H1 (cell line): ENCODE results near the gene SLIT3.

ENCODE experiments used
- CBX8 ChIP-seq: fragments of 300-800, 300-1000 bp; sonication (generic); IDR thresholded peaks from 2 replicates; pipeline ENCODE4 v1.7.1; 2016; ENCODE audit warnings: low read depth, low read length, borderline replicate concordance
- CHD2 ChIP-seq: IDR thresholded peaks from 2 replicates; pipeline ENCODE4 v1.6.1; 2012; ENCODE audit warnings: low read length, improper control_type of control experiment
- CREB1 ChIP-seq: IDR thresholded peaks from 2 replicates; pipeline ENCODE4 v1.6.1; 2012; ENCODE audit warnings: inconsistent platforms
- EP300 ChIP-seq, 2 experiments: IDR thresholded peaks; 1 replicate in 1 of 2; 2 replicates in 1 of 2; pipeline ENCODE4 v1.6.1; 2011 to 2012; ENCODE audit warnings: low read depth in 2 of 2, low read length in 2 of 2, mild to moderate bottlenecking in 2 of 2, borderline replicate concordance in 1 of 2, inconsistent platforms in 1 of 2, moderate library complexity in 1 of 2
- EZH2 ChIP-seq: fragments of 200-600 bp; sonication (generic); IDR thresholded peaks from 2 replicates; pipeline ENCODE4 v1.7.1; 2012; ENCODE audit warnings: low read depth, mild to moderate bottlenecking, moderate library complexity, low read length, inconsistent platforms; ENCODE audit not compliant: severe bottlenecking
- HDAC6 ChIP-seq: IDR thresholded peaks from one replicate; pipeline ENCODE4 v1.7.1; 2012; ENCODE audit warnings: low read depth, mild to moderate bottlenecking, inconsistent platforms, low read length, moderate library complexity
- NRF1 ChIP-seq: IDR thresholded peaks from 2 replicates; pipeline ENCODE4 v1.6.1; 2011; ENCODE audit warnings: mild to moderate bottlenecking, low read depth, low read length, improper control_type of control experiment
- PHF8 ChIP-seq: fragments of 200-600 bp; sonication (generic); conservative IDR thresholded peaks from 2 replicates; pipeline ENCODE4 v1.7.1; 2012; ENCODE audit warnings: low read depth, mild to moderate bottlenecking, inconsistent platforms, low read length, moderate library complexity
- POLR2AphosphoS5 ChIP-seq: IDR thresholded peaks from 2 replicates; pipeline ENCODE4 v1.6.1; 2011; ENCODE audit warnings: low read depth, low read length
- RBBP5 ChIP-seq: IDR thresholded peaks from 2 replicates; pipeline ENCODE4 v1.7.1; 2012; ENCODE audit warnings: low read depth, mild to moderate bottlenecking, inconsistent platforms, low read length, moderate library complexity, borderline replicate concordance
- SIRT6 ChIP-seq: IDR thresholded peaks from one replicate; pipeline ENCODE4 v1.7.1; 2012; ENCODE audit warnings: low read length, inconsistent platforms
- SIX5 ChIP-seq: IDR thresholded peaks from 2 replicates; pipeline ENCODE4 v1.6.1; 2011; ENCODE audit warnings: mild to moderate bottlenecking, low read depth, low read length
- TF ChIP-seq, protein P1 (sequence below), 3 experiments: IDR thresholded peaks; 1 replicate in 2 of 3; 2 replicates in 1 of 3; pipeline versions ENCODE4 v1.5.1 to v1.6.1; 2011; ENCODE audit warnings: low read length in 3 of 3, mild to moderate bottlenecking in 3 of 3, inconsistent platforms in 2 of 3, low read depth in 1 of 3, moderate library complexity in 1 of 3; ENCODE audit not compliant: insufficient read depth in 1 of 3; ENCODE audit errors: control extremely low read depth in 1 of 3
- TF ChIP-seq, protein P2 (sequence below): IDR thresholded peaks from 2 replicates; pipeline ENCODE4 v1.6.1; 2011; ENCODE audit warnings: low read depth, mild to moderate bottlenecking, low read length; ENCODE audit not compliant: insufficient read depth

DNA sequence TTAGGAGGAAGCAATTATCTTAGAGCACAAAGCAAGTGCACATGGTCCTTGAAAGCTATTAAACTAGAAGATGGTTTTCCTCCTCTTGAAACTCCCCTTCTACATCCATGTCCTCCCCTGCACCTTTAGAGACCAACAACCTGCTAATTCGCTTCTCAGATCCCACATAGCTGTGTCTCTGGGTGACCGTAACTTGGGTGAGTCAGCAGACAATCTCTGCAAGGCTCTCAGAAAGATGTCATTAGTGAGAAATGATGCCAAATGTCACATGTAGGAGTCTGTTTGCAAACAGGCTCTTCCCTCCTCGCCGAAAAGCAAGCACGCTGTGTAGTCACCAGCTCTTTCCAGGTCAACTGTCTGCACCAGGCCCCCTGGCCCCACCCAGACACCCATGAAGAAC, 291.8 kb downstream of the SLIT3 start:
- TF ChIP-seq SIRT6, result no peak
- TF ChIP-seq, protein P1, sequence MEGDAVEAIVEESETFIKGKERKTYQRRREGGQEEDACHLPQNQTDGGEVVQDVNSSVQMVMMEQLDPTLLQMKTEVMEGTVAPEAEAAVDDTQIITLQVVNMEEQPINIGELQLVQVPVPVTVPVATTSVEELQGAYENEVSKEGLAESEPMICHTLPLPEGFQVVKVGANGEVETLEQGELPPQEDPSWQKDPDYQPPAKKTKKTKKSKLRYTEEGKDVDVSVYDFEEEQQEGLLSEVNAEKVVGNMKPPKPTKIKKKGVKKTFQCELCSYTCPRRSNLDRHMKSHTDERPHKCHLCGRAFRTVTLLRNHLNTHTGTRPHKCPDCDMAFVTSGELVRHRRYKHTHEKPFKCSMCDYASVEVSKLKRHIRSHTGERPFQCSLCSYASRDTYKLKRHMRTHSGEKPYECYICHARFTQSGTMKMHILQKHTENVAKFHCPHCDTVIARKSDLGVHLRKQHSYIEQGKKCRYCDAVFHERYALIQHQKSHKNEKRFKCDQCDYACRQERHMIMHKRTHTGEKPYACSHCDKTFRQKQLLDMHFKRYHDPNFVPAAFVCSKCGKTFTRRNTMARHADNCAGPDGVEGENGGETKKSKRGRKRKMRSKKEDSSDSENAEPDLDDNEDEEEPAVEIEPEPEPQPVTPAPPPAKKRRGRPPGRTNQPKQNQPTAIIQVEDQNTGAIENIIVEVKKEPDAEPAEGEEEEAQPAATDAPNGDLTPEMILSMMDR (IDR thresholded peaks at IDR 0.05; ENCODE audit: control extremely low read depth in 1 of 3, insufficient read depth in 1 of 3, low read depth in 1 of 3, low read length in 3 of 3), result no peak
- no peak for TF ChIP-seq CBX8
- no peak for TF ChIP-seq EP300 (IDR thresholded peaks at IDR 0.05; ENCODE audit: borderline replicate concordance in 1 of 2, low read depth in 2 of 2, low read length in 2 of 2)
- no peak for TF ChIP-seq CREB1
- TF ChIP-seq EZH2, result no peak
- no peak for TF ChIP-seq NRF1
- no peak for TF ChIP-seq CHD2
- TF ChIP-seq, protein P2, sequence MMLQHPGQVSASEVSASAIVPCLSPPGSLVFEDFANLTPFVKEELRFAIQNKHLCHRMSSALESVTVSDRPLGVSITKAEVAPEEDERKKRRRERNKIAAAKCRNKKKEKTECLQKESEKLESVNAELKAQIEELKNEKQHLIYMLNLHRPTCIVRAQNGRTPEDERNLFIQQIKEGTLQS, result no peak
- TF ChIP-seq HDAC6, result no peak
- no peak for TF ChIP-seq PHF8
- TF ChIP-seq POLR2AphosphoS5, result no peak
- no peak for TF ChIP-seq SIX5
- no peak for TF ChIP-seq RBBP5
